PFSK-1 (cell line): ENCODE measurements around the gene MACROD1.

Experiments used
- POLR2AphosphoS5 ChIP-seq: IDR thresholded peaks from 2 replicates; pipeline ENCODE4 v1.6.1; 2012; ENCODE audit warnings: low read depth, mild to moderate bottlenecking, control low read depth, low read length, moderate library complexity
- TAF1 ChIP-seq: IDR thresholded peaks from 2 replicates; pipeline ENCODE4 v1.6.1; 2012; ENCODE audit warnings: low read length, control low read depth, borderline replicate concordance; ENCODE audit not compliant: insufficient read depth
- TF ChIP-seq, protein P1 (sequence below), 2 experiments: IDR thresholded peaks; 2 replicates each; pipeline versions ENCODE4 v1.6.1 to v1.8.0; 2011 to 2012; ENCODE audit warnings: low read depth in 2 of 2, low read length in 2 of 2, control low read depth in 1 of 2, inconsistent platforms in 1 of 2, mild to moderate bottlenecking in 1 of 2, moderate library complexity in 1 of 2; ENCODE audit not compliant: insufficient read depth in 1 of 2

DNA sequence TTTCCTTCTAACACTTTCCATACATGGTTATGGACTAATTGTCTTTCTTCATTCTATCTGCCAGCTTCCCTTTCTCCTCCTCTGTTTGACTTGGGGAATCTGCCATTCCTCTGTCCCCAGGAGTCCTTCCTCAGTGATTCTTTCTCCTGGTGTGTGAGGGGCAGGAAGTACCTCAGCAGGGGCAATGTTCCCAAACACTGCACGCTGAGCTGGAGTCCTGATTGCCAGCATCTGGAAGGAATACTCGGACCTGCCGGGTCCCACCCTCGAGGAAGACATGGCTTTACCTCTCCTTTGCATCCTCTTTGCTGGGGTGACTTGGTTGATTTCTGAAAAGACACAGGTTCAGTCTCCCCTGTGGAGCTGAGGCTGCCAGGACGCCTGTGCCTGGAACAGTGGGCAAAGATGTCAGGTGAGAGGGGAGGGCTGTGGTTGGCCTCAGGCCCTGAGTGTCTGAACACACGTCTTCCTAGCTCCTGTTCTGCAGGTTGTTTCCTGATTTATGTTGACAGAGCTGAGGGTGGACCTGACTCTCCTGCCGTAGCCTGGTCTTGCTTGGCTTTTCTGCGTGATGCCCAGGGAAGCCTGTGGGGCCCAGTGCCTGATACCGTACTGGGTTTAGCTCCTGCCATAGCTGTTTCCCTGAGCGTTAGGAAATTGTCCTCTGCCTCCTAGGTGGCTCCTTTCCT, 187.2 kb downstream of the MACROD1 start:
- TF ChIP-seq POLR2AphosphoS5 (peak; percentile 19; the same call in 1 of the 2 replicates), TAF1 (no peak)
- TF ChIP-seq, protein P1, sequence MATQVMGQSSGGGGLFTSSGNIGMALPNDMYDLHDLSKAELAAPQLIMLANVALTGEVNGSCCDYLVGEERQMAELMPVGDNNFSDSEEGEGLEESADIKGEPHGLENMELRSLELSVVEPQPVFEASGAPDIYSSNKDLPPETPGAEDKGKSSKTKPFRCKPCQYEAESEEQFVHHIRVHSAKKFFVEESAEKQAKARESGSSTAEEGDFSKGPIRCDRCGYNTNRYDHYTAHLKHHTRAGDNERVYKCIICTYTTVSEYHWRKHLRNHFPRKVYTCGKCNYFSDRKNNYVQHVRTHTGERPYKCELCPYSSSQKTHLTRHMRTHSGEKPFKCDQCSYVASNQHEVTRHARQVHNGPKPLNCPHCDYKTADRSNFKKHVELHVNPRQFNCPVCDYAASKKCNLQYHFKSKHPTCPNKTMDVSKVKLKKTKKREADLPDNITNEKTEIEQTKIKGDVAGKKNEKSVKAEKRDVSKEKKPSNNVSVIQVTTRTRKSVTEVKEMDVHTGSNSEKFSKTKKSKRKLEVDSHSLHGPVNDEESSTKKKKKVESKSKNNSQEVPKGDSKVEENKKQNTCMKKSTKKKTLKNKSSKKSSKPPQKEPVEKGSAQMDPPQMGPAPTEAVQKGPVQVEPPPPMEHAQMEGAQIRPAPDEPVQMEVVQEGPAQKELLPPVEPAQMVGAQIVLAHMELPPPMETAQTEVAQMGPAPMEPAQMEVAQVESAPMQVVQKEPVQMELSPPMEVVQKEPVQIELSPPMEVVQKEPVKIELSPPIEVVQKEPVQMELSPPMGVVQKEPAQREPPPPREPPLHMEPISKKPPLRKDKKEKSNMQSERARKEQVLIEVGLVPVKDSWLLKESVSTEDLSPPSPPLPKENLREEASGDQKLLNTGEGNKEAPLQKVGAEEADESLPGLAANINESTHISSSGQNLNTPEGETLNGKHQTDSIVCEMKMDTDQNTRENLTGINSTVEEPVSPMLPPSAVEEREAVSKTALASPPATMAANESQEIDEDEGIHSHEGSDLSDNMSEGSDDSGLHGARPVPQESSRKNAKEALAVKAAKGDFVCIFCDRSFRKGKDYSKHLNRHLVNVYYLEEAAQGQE (IDR thresholded peaks at IDR 0.05; ENCODE audit: insufficient read depth in 1 of 2, low read depth in 2 of 2, low read length in 2 of 2) = no peak
